ENCODE measurements around the gene CDC42BPA.

Gene CDC42BPA

GRCh38 chr1:226980565-226981385 lies 337.5 kb downstream of the CDC42BPA start:
- H3K4me3 ChIP-seq (ENCODE audit: low read depth, low read length): no peak overlapping the region
- no peak for TF ChIP-seq CTCF (IDR thresholded peaks at IDR 0.05; ENCODE audit: borderline replicate concordance, insufficient read depth, low read depth, low read length)

- TF ChIP-seq CTCF (IDR thresholded peaks at IDR 0.05; ENCODE audit: borderline replicate concordance, insufficient read depth, low read depth, low read length): no peak
Measured at GRCh38 chr1:226980122-226980560, 338.2 kb downstream of the CDC42BPA start.

GRCh38 chr1:226979517-226980121 lies 338.7 kb downstream of the CDC42BPA start:
- no peak overlapping the region for H3K4me3 ChIP-seq (ENCODE audit: low read depth, low read length)
- TF ChIP-seq CTCF (IDR thresholded peaks at IDR 0.05; ENCODE audit: borderline replicate concordance, insufficient read depth, low read depth, low read length): no peak

More at GRCh38 chr1:226980122-226980560, 338.2 kb downstream of the CDC42BPA start:
- H3K4me3 ChIP-seq (ENCODE audit: low read depth, low read length): no peak overlapping the region

GRCh38 chr1:226979115-226979516 lies 339.2 kb downstream of the CDC42BPA start:
- no peak overlapping the region for H3K4me3 ChIP-seq (ENCODE audit: low read depth, low read length)
- no peak for TF ChIP-seq CTCF (IDR thresholded peaks at IDR 0.05; ENCODE audit: borderline replicate concordance, insufficient read depth, low read depth, low read length)

- H3K4me3 ChIP-seq (ENCODE audit: low read depth, low read length): no peak overlapping the region
- TF ChIP-seq CTCF (IDR thresholded peaks at IDR 0.05; ENCODE audit: borderline replicate concordance, insufficient read depth, low read depth, low read length): no peak
Measured at GRCh38 chr1:226978432-226979114, 339.7 kb downstream of the CDC42BPA start.

- TF ChIP-seq CTCF (IDR thresholded peaks at IDR 0.05; ENCODE audit: borderline replicate concordance, insufficient read depth, low read depth, low read length): no peak
Measured at GRCh38 chr1:226977643-226978431, 340.5 kb downstream of the CDC42BPA start.

More at GRCh38 chr1:226977643-226978431, 340.5 kb downstream of the CDC42BPA start:
- H3K4me3 ChIP-seq (ENCODE audit: low read depth, low read length): no peak overlapping the region

Data from GM12875 (cell line).